ENCODE results near the gene LY6G5C.

GRCh38 chr6:31663961-31664789, 16.7 kb downstream of the LY6G5C start:
- no peak for TF ChIP-seq POLR2A (IDR thresholded peaks at IDR 0.05)
- TF ChIP-seq, protein P1, sequence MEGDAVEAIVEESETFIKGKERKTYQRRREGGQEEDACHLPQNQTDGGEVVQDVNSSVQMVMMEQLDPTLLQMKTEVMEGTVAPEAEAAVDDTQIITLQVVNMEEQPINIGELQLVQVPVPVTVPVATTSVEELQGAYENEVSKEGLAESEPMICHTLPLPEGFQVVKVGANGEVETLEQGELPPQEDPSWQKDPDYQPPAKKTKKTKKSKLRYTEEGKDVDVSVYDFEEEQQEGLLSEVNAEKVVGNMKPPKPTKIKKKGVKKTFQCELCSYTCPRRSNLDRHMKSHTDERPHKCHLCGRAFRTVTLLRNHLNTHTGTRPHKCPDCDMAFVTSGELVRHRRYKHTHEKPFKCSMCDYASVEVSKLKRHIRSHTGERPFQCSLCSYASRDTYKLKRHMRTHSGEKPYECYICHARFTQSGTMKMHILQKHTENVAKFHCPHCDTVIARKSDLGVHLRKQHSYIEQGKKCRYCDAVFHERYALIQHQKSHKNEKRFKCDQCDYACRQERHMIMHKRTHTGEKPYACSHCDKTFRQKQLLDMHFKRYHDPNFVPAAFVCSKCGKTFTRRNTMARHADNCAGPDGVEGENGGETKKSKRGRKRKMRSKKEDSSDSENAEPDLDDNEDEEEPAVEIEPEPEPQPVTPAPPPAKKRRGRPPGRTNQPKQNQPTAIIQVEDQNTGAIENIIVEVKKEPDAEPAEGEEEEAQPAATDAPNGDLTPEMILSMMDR (IDR thresholded peaks at IDR 0.05 in 8 of 11, conservative IDR thresholded peaks at IDR 0.05 in 3 of 11): no peak

Measured in spleen (tissue), 7 donors.